Measurements from ENCODE around the gene TSPAN1. TPM values are rescaled to one million over a fixed set of nuclear protein-coding genes. Genes with fewer than 3 reads are reported as not detected.

The TSPAN1 gene
- total RNA-seq, 1 donor from 2014 or later: 1.1 TPM

DNA sequence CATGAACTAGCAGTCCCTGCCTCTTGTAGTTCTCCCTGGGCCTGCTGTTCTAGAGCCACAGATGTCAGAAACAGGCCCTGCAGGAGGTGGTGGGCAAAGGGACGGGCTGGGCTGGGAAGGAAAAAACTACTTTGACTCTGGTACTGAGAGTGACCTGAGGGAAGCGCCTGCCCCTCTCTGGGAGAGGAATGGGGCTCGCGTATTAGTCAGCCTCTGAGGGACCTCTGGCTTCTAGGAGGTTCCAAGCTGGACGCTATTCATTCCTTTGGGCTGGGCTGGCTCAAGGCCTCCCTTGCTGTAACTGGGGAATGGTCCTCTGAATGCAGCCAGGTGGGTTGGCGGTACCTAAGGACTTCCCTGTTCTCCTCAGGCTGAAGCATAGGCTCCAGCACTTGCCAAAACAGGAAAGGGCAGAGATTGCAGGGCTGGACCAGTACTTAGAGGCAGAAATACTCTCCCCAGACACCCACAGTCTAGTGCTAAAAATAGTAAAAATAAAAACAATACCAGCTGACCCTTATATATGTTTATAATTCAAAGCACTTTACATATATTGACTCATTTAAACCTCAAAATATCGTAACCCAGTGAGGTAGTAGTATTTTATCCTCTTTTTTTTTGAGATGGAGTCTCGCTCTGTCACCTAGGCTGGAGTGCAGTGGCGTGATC is 16.3 kb downstream of the TSPAN1 start:
- Mint-ChIP-seq H3K27ac (ENCODE audit: unreplicated experiment) (no peak overlapping the region), H3K36me3 (ENCODE audit: low read depth, unreplicated experiment) (peaks cover 34% of the 10 kb centered on the region), H3K27me3 (ENCODE audit: unreplicated experiment) (peaks cover 7% of the 10 kb centered on the region), H3K9me3 (ENCODE audit: unreplicated experiment) (no peaks in the 10 kb centered on the region), H3K4me3 (ENCODE audit: unreplicated experiment) (no peak overlapping the region), H3K4me1 (ENCODE audit: unreplicated experiment) (peaks cover 4% of the 10 kb centered on the region)
- TF ChIP-seq, protein P1, sequence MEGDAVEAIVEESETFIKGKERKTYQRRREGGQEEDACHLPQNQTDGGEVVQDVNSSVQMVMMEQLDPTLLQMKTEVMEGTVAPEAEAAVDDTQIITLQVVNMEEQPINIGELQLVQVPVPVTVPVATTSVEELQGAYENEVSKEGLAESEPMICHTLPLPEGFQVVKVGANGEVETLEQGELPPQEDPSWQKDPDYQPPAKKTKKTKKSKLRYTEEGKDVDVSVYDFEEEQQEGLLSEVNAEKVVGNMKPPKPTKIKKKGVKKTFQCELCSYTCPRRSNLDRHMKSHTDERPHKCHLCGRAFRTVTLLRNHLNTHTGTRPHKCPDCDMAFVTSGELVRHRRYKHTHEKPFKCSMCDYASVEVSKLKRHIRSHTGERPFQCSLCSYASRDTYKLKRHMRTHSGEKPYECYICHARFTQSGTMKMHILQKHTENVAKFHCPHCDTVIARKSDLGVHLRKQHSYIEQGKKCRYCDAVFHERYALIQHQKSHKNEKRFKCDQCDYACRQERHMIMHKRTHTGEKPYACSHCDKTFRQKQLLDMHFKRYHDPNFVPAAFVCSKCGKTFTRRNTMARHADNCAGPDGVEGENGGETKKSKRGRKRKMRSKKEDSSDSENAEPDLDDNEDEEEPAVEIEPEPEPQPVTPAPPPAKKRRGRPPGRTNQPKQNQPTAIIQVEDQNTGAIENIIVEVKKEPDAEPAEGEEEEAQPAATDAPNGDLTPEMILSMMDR (IDR thresholded peaks at IDR 0.05; ENCODE audit: unreplicated experiment): no peak
- no peak for DNase-seq (ENCODE audit: low spot score)

DNA sequence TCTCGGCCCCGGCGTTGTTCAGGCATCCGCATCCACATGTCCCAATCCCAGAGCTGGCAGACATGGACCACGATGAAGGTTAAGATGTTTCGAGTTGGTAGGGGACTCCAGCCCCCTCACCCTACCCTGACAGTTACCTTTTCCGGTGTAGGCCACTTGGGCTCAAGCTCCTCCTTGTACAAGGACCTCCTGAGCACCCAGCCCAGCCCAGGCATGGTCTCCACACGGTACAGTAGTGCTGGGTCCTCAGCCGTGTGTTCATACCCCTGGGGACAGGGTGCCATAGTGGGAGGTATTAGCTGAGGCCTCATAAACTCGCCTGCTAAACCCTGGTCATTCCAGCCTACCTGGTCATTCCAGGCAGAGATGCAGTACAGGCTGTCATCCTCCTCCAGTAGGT is 17.3 kb downstream of the TSPAN1 start:
- Mint-ChIP-seq H3K4me1 (ENCODE audit: unreplicated experiment) (peaks cover 4% of the 10 kb centered on the region), H3K4me3 (ENCODE audit: unreplicated experiment) (no peak overlapping the region), H3K36me3 (ENCODE audit: low read depth, unreplicated experiment) (peaks cover 38% of the 10 kb centered on the region), H3K27me3 (ENCODE audit: unreplicated experiment) (peaks cover 9% of the 10 kb centered on the region), H3K27ac (ENCODE audit: unreplicated experiment) (no peak overlapping the region), H3K9me3 (ENCODE audit: unreplicated experiment) (no peaks in the 10 kb centered on the region)
- DNase-seq (ENCODE audit: low spot score): no peak
- TF ChIP-seq, protein P1 (IDR thresholded peaks at IDR 0.05; ENCODE audit: unreplicated experiment): no peak

DNA sequence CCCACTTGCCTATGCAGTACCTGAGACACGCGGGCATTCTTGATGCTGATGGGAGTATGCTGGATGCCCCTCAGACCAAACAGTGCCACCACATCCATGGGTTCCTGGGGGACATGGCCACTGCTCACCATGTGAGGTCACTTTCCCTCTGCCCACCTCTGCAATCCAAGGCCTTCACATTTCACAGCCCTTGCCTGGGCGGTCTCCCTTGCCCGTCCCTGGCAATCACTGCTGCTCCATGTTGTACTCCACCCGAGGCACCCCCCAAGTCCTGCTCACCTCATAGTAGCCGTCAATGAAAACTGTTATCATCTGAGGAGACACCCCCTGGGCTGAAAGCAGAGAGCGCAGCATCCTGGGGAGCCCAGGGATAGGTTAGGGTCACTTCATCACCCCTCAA is 18.4 kb downstream of the TSPAN1 start:
- Mint-ChIP-seq H3K27me3 (ENCODE audit: unreplicated experiment) (peaks cover 7% of the 10 kb centered on the region), H3K4me3 (ENCODE audit: unreplicated experiment) (no peak overlapping the region), H3K27ac (ENCODE audit: unreplicated experiment) (no peak overlapping the region), H3K36me3 (ENCODE audit: low read depth, unreplicated experiment) (peaks cover 33% of the 10 kb centered on the region), H3K9me3 (ENCODE audit: unreplicated experiment) (no peaks in the 10 kb centered on the region), H3K4me1 (ENCODE audit: unreplicated experiment) (peaks cover under 1% of the 10 kb centered on the region)
- TF ChIP-seq, protein P1 (IDR thresholded peaks at IDR 0.05; ENCODE audit: unreplicated experiment): no peak
- no peak for DNase-seq (ENCODE audit: low spot score)

DNA sequence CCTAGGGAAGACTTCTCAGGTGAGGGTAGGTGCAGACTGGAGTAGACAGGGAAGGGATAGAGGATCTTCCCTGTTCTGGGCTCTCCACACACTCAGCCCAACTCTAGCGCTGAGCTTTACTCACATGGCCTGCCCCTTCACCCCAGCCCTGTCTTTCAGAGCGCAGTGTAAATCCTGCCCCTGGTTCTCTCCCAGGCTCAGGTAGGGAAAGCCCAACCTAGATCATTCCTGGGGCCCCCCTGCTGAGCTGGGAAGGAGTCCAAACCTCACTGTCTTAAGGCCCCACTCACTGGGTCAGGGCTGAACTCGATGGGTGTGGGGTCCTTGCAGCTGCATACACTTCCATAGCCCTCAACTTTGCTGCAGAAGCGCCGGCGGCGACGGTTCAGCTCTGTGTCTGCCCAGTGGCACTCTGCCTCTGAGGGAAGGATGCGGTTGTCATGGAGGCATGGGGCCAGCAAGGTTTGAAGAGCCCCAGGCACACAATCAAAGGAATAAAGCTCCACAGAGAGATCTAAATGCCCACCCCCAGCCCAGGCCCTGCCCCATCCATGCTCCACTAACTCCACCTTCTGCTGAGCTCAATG is 19.2 kb downstream of the TSPAN1 start:
- Mint-ChIP-seq H3K4me1 (ENCODE audit: unreplicated experiment) (peaks cover under 1% of the 10 kb centered on the region), H3K27ac (ENCODE audit: unreplicated experiment) (no peak overlapping the region), H3K36me3 (ENCODE audit: low read depth, unreplicated experiment) (peaks cover 32% of the 10 kb centered on the region), H3K4me3 (ENCODE audit: unreplicated experiment) (no peak overlapping the region), H3K9me3 (ENCODE audit: unreplicated experiment) (no peaks in the 10 kb centered on the region), H3K27me3 (ENCODE audit: unreplicated experiment) (peaks cover 6% of the 10 kb centered on the region)
- no peak for DNase-seq (ENCODE audit: low spot score)
- TF ChIP-seq, protein P1 (IDR thresholded peaks at IDR 0.05; ENCODE audit: unreplicated experiment): no peak

DNA sequence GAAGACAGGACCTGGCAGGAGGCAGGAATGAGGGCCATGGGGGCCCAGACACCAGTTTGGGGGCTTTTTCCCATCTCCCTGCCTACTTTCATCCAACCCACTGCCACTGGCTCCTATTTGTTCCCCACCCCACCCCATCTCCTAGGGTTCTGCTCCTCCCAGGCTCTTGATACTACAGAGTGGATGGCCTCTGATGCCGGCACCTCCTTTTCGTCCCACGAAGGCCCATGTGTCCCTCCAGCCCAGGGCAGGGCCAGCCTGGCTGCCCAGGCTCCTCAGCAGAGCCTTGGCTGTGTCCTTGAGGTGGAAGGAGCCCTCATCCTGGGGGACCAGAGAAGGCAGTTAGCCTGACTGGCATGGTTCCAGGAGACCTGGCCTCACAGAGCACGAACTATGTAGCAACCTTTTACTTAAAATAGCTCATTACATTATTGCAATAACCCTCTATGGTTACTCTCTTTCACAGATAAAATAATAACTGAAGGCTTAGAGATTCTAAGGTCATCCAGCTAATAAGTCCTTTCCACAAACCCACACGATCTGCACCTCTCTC is 19.8 kb downstream of the TSPAN1 start:
- Mint-ChIP-seq H3K4me1 (ENCODE audit: unreplicated experiment) (peaks cover 4% of the 10 kb centered on the region), H3K9me3 (ENCODE audit: unreplicated experiment) (no peaks in the 10 kb centered on the region), H3K36me3 (ENCODE audit: low read depth, unreplicated experiment) (peaks cover 32% of the 10 kb centered on the region), H3K4me3 (ENCODE audit: unreplicated experiment) (peak overlapping the region; percentile 37), H3K27ac (ENCODE audit: unreplicated experiment) (no peak overlapping the region), H3K27me3 (ENCODE audit: unreplicated experiment) (peaks cover 6% of the 10 kb centered on the region)
- no peak for DNase-seq (ENCODE audit: low spot score)
- TF ChIP-seq, protein P1 (IDR thresholded peaks at IDR 0.05; ENCODE audit: unreplicated experiment): no peak
